Spleen (tissue), 11 donors: Measurements from ENCODE around the gene DEF6. TPM values are rescaled to one million over a fixed set of nuclear protein-coding genes. Genes with fewer than 3 reads are reported as not detected.
A peak's percentile ranks its signal among the peaks of the same experiment; 100 is the strongest.
"Not testable (repeated sequence)": the region's sequence is repeated elsewhere in the genome, so short reads cannot be mapped to it uniquely, and the experiment has no call there.

ENCODE experiments used
- DNase-seq: peaks from one replicate; pipeline ENCODE4 v3.0.0-alpha.2; 2020
- H3K27ac ChIP-seq, 8 donors: fragments of 200-600 bp; sonication (generic) in 7 of 8; 1 replicate in 4 of 8; 2 replicates in 4 of 8; pipeline versions ENCODE4 v1.5.0 to v1.8.0; 2016 to 2021; ENCODE audit warnings: inconsistent platforms in 4 of 8, mild to moderate bottlenecking in 4 of 8, moderate library complexity in 1 of 8
- H3K27me3 ChIP-seq, 7 donors: fragments of 200-600 bp; sonication (generic) in 6 of 7; replicated peaks in 1 of 7; 1 replicate in 4 of 7; 2 replicates in 3 of 7; pipeline versions ENCODE4 v1.5.0 to v1.8.0; 2016 to 2021; ENCODE audit warnings: inconsistent platforms in 3 of 7, mild to moderate bottlenecking in 1 of 7
- H3K36me3 ChIP-seq, 6 donors: fragments of 200-600 bp; sonication (generic) in 5 of 6; 1 replicate in 4 of 6; 2 replicates in 2 of 6; pipeline versions ENCODE4 v1.5.0 to v1.8.0; 2016 to 2021; ENCODE audit warnings: inconsistent platforms in 2 of 6
- H3K4me1 ChIP-seq, 6 donors: fragments of 200-600 bp; sonication (generic) in 5 of 6; 1 replicate in 3 of 6; 2 replicates in 3 of 6; pipeline versions ENCODE4 v1.5.0 to v1.8.0; 2016 to 2021; ENCODE audit warnings: inconsistent platforms in 3 of 6
- H3K4me3 ChIP-seq, 8 donors: fragments of 200-600 bp; sonication (generic) in 7 of 8; 1 replicate in 4 of 8; 2 replicates in 4 of 8; pipeline versions ENCODE4 v1.5.0 to v1.8.0; 2016 to 2021; ENCODE audit warnings: inconsistent platforms in 4 of 8, mild to moderate bottlenecking in 4 of 8, moderate library complexity in 2 of 8
- H3K9me3 ChIP-seq, 8 donors: fragments of 200-600 bp; sonication (generic) in 7 of 8; 1 replicate in 4 of 8; 2 replicates in 4 of 8; pipeline versions ENCODE4 v1.5.0 to v1.8.0; 2016 to 2021; ENCODE audit warnings: inconsistent platforms in 4 of 8
- CTCF ChIP-seq, 11 experiments: fragments of 200-600 bp in 7 of 11; fragments of 450-650 bp in 4 of 11; sonication (generic) in 4 of 11; IDR thresholded peaks in 8 of 11; conservative IDR thresholded peaks in 3 of 11; 1 replicate in 7 of 11; 2 replicates in 4 of 11; pipeline versions ENCODE4 v1.4.0 to v1.8.0; 2016 to 2021; ENCODE audit warnings: antibody characterized with exemption in 11 of 11, inconsistent platforms in 4 of 11, mild to moderate bottlenecking in 1 of 11
- POLR2A ChIP-seq, 3 donors: fragments of 450-650 bp; IDR thresholded peaks; one replicate each; pipeline ENCODE4 v1.5.1; 2017; ENCODE audit warnings: antibody characterized with exemption in 3 of 3, mild to moderate bottlenecking in 1 of 3
- POLR2AphosphoS5 ChIP-seq, 3 donors: sonication (generic); formaldehyde crosslinking; IDR thresholded peaks; one replicate each; pipeline ENCODE4 v1.5.1; 2017; ENCODE audit warnings: antibody characterized with exemption in 3 of 3
- WGBS, 5 donors: extraction: QIAGEN DNeasy Blood & Tissue Kit in 3 of 5; methylation state at CpG; one replicate each; pipeline versions ENCODE4 v1.1.5 to v1.1.7; 2013 to 2018; 5-methylcytosine and 5-hydroxymethylcytosine counted together
- intact Hi-C: fragments of 100-400 bp; cut with DNase I; formaldehyde crosslinking; loops from one replicate; pipeline ENCODE4 v1.15.0; 2023; ENCODE audit warnings: low total_unique reads
- polyA plus RNA-seq, 3 donors: library from polyadenylated mRNA; stranded (reverse); fragments of 200-250 nt; gene quantifications; one replicate each; pipeline ENCODE4 v1.2.1, GENCODE V29; 2013
- total RNA-seq, 7 donors: library from RNA; depleted of rRNA in 3 of 7; stranded (reverse); fragments of >200 nt in 3 of 7; fragmentation: NEBNext Ultra II Directional in 4 of 7; extraction: Animal tissue kit (Norgen Biotek cat#: 25700) in 4 of 7; gene quantifications; one replicate each; pipeline versions ENCODE4 v1.1.0 to v1.2.1, GENCODE V29; 2016 to 2021
- donor health status: healthy with polysubstance abuse.
- donor health status: DM: no; HTN: no; CAD: no; lungs with moderate emphysema.
- donor health status: DM: no; HTN: no; CAD: no.
- donor health status: Bipolar disorder and iron deficiency.
- donor health status: healthy.
- donor health status: DM: no; HTN: no; CAD: no.
- donor health status: DM: yes; HTN: yes; CAD: no.

DEF6 gene
- total and polyA plus RNA-seq, 10 donors, result 57.9 to 132 (median 73.2) TPM

DNA sequence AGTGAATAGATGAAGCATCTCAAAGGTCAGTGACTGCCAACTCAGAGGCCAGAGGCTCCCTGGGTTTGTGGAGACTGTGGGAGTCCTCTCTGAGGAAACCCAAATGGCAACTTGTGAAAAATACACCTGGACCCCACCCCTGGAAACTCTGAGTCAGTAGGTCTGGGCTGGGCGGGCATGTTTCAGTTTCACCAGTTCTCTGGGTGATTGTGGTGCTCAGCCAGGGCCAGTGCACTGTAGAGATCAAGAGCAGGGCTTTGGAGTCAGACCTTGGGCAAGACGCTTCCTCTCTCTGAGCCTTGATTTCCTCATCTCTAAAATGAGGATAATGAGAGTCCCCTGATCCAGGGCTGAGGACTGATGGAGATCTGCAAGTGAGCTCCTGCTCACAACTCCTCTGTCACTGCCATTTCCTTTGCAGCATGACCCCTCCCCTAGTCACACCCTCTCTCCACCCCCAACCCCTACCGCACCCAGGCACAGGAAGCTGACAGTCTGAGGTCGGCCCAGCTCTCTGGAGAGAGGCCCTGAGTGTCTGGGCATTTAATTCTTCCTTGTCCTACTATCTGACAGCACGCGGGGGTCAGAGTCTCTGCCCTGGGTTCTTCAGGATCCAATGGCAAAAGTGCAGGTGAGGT, 5.1 kb downstream of the DEF6 start:
- Histone ChIP-seq H3K36me3 (peaks cover 0 to 36% (median 3%) of the 10 kb centered on the region in 6 donors), H3K9me3 (no peaks in the 10 kb centered on the region), H3K27ac (peak overlapping the region; percentile 66 to 98 (median 94)), H3K27me3 (no peaks in the 10 kb centered on the region), H3K4me3 (peak overlapping the region in 6 of 8 donors; percentile 6 to 58 (median 22)), H3K4me1 (peaks cover 41 to 99% (median 75%) of the 10 kb centered on the region in 6 donors)
- intact Hi-C loops, result no loop called here
- 4 to 15% (median 7%) methylated on average over 6 of the region's 6 CpGs for WGBS, 5 donors
- DNase-seq, result peak; percentile 94
- peak in 2 of 3 donors; percentile 87 to 89 for TF ChIP-seq POLR2AphosphoS5 (IDR thresholded peaks at IDR 0.05)
- TF ChIP-seq CTCF (IDR thresholded peaks at IDR 0.05 in 8 of 11, conservative IDR thresholded peaks at IDR 0.05 in 3 of 11), result no peak

DNA sequence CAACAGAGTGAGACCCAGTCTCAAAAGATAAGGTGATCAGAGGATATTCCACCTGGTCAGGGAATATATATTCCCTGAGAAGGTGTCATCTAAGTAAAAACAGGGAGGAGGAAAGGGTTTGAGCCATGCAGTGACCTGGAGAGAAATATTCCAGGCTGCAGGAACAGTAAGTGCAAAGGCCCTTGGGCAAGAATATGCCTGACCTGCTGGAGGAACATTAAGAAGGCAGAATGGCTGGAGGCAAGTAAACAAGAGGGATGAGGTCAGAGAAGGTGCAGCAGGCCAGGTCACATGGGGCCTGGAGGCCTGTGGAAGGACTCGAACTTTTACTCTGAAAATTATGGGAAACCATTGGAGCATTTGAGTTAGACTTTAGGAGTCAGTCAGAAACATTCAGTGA, 6.7 kb downstream of the DEF6 start:
- peak; percentile 37 for DNase-seq
- intact Hi-C loops, result no loop called here
- Histone ChIP-seq H3K27me3 (no peaks in the 10 kb centered on the region), H3K9me3 (no peaks in the 10 kb centered on the region), H3K4me3 (peak overlapping the region in 1 of 8 donors; percentile 58), H3K36me3 (peaks cover 0 to 43% (median 3%) of the 10 kb centered on the region in 6 donors), H3K27ac (peak overlapping the region in 6 of 8 donors; percentile 26 to 98 (median 96)), H3K4me1 (peaks cover 33 to 99% (median 66%) of the 10 kb centered on the region in 6 donors)
- TF ChIP-seq POLR2AphosphoS5 (IDR thresholded peaks at IDR 0.05) (no peak), POLR2A (IDR thresholded peaks at IDR 0.05) (no peak), CTCF (IDR thresholded peaks at IDR 0.05 in 8 of 11, conservative IDR thresholded peaks at IDR 0.05 in 3 of 11) (no peak)
- WGBS, 5 donors, result 74 to 96% (median 89%) methylated on average over 1 of the region's 1 CpG

DNA sequence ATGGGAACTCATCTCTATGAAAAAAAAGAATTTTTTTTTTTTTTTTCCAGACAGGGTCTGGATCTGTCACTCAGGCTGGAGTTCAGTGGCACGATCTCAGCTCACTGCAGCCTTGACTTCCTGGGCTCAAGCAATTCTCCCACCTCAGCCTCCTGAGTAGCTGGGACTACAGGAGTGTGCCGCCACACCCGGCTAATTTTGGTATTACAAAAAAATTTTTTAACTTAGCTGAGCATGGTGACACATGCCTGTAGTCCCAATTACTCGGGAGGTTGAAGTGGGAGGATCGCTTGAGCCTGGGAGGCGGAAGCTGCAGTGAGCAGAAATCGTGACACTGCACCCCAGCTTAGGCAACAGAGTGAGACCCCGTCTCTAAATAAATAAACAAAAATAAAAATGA, 7.5 kb downstream of the DEF6 start:
- peak overlapping the region in 3 of 8 donors; percentile 97 to 98 (median 98) for H3K27ac ChIP-seq
- 89 to 95% (median 94%) methylated on average over 8 of the region's 8 CpGs for WGBS, 5 donors
- no peaks in the 10 kb centered on the region for H3K27me3 ChIP-seq
- H3K4me1 ChIP-seq, result peaks cover 30 to 99% (median 65%) of the 10 kb centered on the region in 6 donors
- no peaks in the 10 kb centered on the region for H3K9me3 ChIP-seq
- H3K36me3 ChIP-seq, result peaks cover 0 to 46% (median 3%) of the 10 kb centered on the region in 6 donors
- DNase-seq, result no peak
- TF ChIP-seq POLR2A (IDR thresholded peaks at IDR 0.05), result no peak
- no peak for TF ChIP-seq POLR2AphosphoS5 (IDR thresholded peaks at IDR 0.05)
- no peak for TF ChIP-seq CTCF (IDR thresholded peaks at IDR 0.05 in 8 of 11, conservative IDR thresholded peaks at IDR 0.05 in 3 of 11)
- no peak overlapping the region for H3K4me3 ChIP-seq
- intact Hi-C loops, result no loop called here

GRCh38 chr6:35307138-35307537, 9.5 kb downstream of the DEF6 start:
- H3K27me3 ChIP-seq, H3K4me3 ChIP-seq, H3K9me3 ChIP-seq, H3K27ac ChIP-seq, intact Hi-C loops: not testable (repeated sequence)
- WGBS, 5 donors, result 93 to 96% (median 95%) methylated on average over 15 of the region's 15 CpGs
- H3K36me3 ChIP-seq, result peaks cover 0 to 56% (median 3%) of the 10 kb centered on the region in 6 donors
- DNase-seq, result peak; percentile 25
- peaks cover 33 to 99% (median 65%) of the 10 kb centered on the region in 6 donors for H3K4me1 ChIP-seq
- TF ChIP-seq POLR2AphosphoS5 (IDR thresholded peaks at IDR 0.05), result peak in 1 of 3 donors; percentile 30

DNA sequence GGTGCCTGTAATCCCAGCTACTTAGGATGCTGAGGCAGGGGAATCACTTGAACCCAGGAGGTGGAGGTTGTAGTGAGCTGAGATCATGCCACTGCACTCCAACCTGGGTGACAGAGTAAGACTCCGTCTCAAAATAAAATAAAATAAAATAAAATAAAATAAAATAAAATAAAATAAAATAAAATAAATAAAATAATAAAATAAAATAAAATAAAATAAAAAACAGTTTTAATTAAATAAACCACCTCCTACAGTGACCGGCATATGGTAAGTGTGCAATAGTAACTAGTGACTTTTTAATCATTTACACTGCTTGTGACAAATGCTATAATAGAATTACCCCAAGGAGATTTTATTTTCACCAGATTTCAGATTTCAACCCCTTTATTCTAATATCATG, 10.9 kb downstream of the DEF6 start:
- WGBS, 5 donors, result 94 to 98% (median 96%) methylated on average over 2 of the region's 2 CpGs
- peaks cover 0 to 69% (median 6%) of the 10 kb centered on the region in 6 donors for H3K36me3 ChIP-seq

More for the DNA sequence above, 10.9 kb downstream of the DEF6 start:
- H3K9me3 ChIP-seq, intact Hi-C loops, H3K27me3 ChIP-seq, DNase-seq, H3K4me3 ChIP-seq: not testable (repeated sequence)
- H3K4me1 ChIP-seq, result peaks cover 23 to 99% (median 65%) of the 10 kb centered on the region in 6 donors
- H3K27ac ChIP-seq, result peak overlapping the region in 2 of 8 donors; percentile 89 to 92
